Measurements from ENCODE around the gene PDGFB.

DNA sequence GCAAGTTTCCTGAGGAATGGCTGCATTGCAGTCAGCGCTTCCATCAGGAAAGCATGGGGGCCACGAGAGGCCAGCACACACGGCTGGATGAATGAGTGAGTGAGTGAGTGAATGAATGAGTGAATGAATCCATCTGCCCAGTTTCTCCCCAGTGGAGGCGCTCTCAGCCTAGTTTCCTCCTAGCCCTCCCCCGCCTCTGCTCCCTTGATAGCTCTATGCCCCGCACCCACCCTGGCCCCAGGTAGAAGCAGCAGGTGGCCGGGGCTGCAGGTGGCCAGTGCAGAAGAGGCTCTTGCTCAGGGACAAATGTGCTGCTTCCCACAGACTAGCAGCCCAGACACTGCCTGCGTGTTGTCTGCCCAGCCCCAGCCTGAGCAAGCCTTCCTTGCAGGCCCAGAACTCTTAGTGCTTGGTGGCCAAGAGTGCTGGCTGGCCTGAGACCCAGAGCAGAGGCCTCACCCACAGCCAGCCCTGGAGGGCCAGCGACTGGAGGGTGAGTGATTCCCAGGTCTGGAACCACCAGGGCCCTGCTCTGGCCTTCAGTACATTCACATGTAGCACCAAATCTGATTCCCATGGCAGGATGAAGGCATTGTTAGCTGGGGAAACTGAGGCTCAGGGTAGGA, 31.1 kb upstream of the PDGFB start:
- TF ChIP-seq, protein P1, sequence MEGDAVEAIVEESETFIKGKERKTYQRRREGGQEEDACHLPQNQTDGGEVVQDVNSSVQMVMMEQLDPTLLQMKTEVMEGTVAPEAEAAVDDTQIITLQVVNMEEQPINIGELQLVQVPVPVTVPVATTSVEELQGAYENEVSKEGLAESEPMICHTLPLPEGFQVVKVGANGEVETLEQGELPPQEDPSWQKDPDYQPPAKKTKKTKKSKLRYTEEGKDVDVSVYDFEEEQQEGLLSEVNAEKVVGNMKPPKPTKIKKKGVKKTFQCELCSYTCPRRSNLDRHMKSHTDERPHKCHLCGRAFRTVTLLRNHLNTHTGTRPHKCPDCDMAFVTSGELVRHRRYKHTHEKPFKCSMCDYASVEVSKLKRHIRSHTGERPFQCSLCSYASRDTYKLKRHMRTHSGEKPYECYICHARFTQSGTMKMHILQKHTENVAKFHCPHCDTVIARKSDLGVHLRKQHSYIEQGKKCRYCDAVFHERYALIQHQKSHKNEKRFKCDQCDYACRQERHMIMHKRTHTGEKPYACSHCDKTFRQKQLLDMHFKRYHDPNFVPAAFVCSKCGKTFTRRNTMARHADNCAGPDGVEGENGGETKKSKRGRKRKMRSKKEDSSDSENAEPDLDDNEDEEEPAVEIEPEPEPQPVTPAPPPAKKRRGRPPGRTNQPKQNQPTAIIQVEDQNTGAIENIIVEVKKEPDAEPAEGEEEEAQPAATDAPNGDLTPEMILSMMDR (IDR thresholded peaks at IDR 0.05; ENCODE audit: poor library complexity), result no peak
- no peak for TF ChIP-seq EZH2 (IDR thresholded peaks at IDR 0.05; ENCODE audit: borderline replicate concordance)

Measured in hepatocyte (in vitro differentiated cells).